Stimulated activated CD8-positive, alpha-beta memory T cell treated with anti-CD3 and anti-CD28 coated beads, Interleukin-15, amount 100 ng/mL, for 24 hours (primary cell): ENCODE results near the gene BAZ1A.
"Not testable (repeated sequence)": the region's sequence is repeated elsewhere in the genome, so short reads cannot be mapped to it uniquely, and the experiment has no call there.

Source experiments
- DNase-seq: peaks from one replicate; pipeline ENCODE4 v3.0.0-alpha.2; 2020; ENCODE audit warnings: low read depth

BAZ1A gene

GRCh38 chr14:34785223-34786006, 89.7 kb downstream of the BAZ1A start:
- DNase-seq, result no peak

- DNase-seq, result no peak
Measured at GRCh38 chr14:34782031-34782430, 93.1 kb downstream of the BAZ1A start.

GRCh38 chr14:34781242-34781641, 93.9 kb downstream of the BAZ1A start:
- no peak for DNase-seq

GRCh38 chr14:34780646-34781045, 94.5 kb downstream of the BAZ1A start:
- DNase-seq, result no peak

GRCh38 chr14:34778744-34779143, 96.4 kb downstream of the BAZ1A start:
- DNase-seq, result no peak

GRCh38 chr14:34776611-34777010, 98.5 kb downstream of the BAZ1A start:
- no peak for DNase-seq

- no peak for DNase-seq
Measured at GRCh38 chr14:34775922-34776321, 99.2 kb downstream of the BAZ1A start.

- DNase-seq, result no peak
Measured at GRCh38 chr14:34775342-34775741, 99.8 kb downstream of the BAZ1A start.

- no peak for DNase-seq
Measured at GRCh38 chr14:34770901-34771300, 104.3 kb downstream of the BAZ1A start.

- no peak for DNase-seq
Measured at GRCh38 chr14:34766606-34767005, 108.6 kb downstream of the BAZ1A start.

GRCh38 chr14:34766060-34766459, 109.1 kb downstream of the BAZ1A start:
- DNase-seq, result no peak

- DNase-seq, result no peak
Measured at GRCh38 chr14:34755215-34755614, 119.9 kb downstream of the BAZ1A start.

- DNase-seq, result no peak
Measured at GRCh38 chr14:34754687-34755086, 120.5 kb downstream of the BAZ1A start.

- no peak for DNase-seq
Measured at GRCh38 chr14:34750670-34751069, 124.5 kb downstream of the BAZ1A start.

- DNase-seq, result no peak
Measured at GRCh38 chr14:34750233-34750632, 124.9 kb downstream of the BAZ1A start.

GRCh38 chr14:34749408-34749807, 125.8 kb downstream of the BAZ1A start:
- DNase-seq, result no peak

GRCh38 chr14:34742270-34743115, 132.7 kb downstream of the BAZ1A start:
- no peak for DNase-seq

GRCh38 chr14:34741840-34742239, 133.3 kb downstream of the BAZ1A start:
- no peak for DNase-seq

- DNase-seq, result not testable (repeated sequence)
Measured at GRCh38 chr14:34740139-34740538, 135.0 kb downstream of the BAZ1A start.

GRCh38 chr14:34737079-34737478, 138.1 kb downstream of the BAZ1A start:
- DNase-seq, result not testable (repeated sequence)

GRCh38 chr14:34733245-34733644, 141.9 kb downstream of the BAZ1A start:
- DNase-seq, result no peak

- DNase-seq, result no peak
Measured at GRCh38 chr14:34732802-34733201, 142.4 kb downstream of the BAZ1A start.

- DNase-seq, result no peak
Measured at GRCh38 chr14:34723867-34724266, 151.3 kb downstream of the BAZ1A start.
